ENCODE data around the gene RFLNA.

RFLNA gene

DNA sequence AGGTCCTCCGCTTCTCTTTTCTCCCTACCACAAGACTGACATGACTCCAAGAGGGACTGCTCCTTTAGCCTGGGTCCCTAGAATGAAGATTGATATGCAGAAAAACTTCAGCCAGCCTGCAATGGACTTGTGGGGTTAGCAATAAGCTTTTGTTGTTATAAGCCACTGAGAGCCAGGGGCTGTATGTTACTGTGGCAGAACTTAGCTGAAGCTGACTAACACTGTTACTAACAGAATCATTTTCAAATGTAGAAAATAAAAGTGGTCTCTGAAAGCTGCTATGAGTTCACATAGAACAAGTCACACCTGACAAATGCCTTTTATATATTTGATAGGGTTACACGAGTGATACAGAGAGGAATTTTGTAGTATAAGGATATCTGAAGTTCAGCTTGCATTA is 13.6 kb upstream of the RFLNA start:
- no peaks in the 10 kb centered on the region for H3F3A ChIP-seq (ENCODE audit: insufficient read depth, low read length)
- H3K9ac ChIP-seq (ENCODE audit: low read length) = no peak overlapping the region
- H3K9me3 ChIP-seq (ENCODE audit: low read length) = no peaks in the 10 kb centered on the region
- no peaks in the 10 kb centered on the region for H3K9me2 ChIP-seq (ENCODE audit: low read depth, low read length)
- no peak for TF ChIP-seq EZH2 (IDR thresholded peaks at IDR 0.05; ENCODE audit: borderline replicate concordance, low read length)
- TF ChIP-seq CTCF (IDR thresholded peaks at IDR 0.05; ENCODE audit: low read length) = no peak
- no peak overlapping the region for H2AFZ ChIP-seq (ENCODE audit: low read length)
- peaks cover 4% of the 10 kb centered on the region; the same call in 1 of the 2 replicates for H3K27me3 ChIP-seq (ENCODE audit: insufficient read depth, low read length)
- no peak overlapping the region for H3K4me3 ChIP-seq (ENCODE audit: low read depth, low read length, poor library complexity, severe bottlenecking)
- H3K79me2 ChIP-seq (ENCODE audit: insufficient read depth, low read length) = no peaks in the 10 kb centered on the region
- no peaks in the 10 kb centered on the region for H3K4me1 ChIP-seq (ENCODE audit: insufficient read depth, low read length, severe bottlenecking)
- H3K36me3 ChIP-seq (ENCODE audit: insufficient read depth, low read length) = no peaks in the 10 kb centered on the region
- H3K27ac ChIP-seq (ENCODE audit: low read depth, low read length, poor library complexity, severe bottlenecking) = no peak overlapping the region
- H3K4me2 ChIP-seq (ENCODE audit: low read length) = no peak overlapping the region
- H4K20me1 ChIP-seq (ENCODE audit: insufficient read depth, low read length) = no peaks in the 10 kb centered on the region

DNA sequence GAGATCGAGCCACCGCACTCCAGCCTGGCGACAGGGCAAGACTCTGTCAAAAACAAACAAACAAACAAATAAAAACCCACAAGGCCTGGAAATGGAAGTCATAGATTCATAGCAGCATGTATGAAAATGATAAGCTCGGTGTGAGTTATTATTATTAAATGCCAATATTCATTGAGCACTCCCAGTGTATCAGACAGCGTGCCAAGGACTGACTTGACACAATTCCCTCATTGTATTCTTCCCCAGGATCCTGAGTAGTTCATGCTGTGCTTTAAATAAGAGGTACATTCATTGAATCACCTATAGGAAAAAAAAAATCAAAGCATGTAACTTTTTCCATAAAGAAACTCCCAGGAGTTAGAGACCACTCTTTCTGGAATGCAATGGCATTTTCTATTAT is 12.6 kb upstream of the RFLNA start:
- Histone ChIP-seq H3K9me2 (ENCODE audit: low read depth, low read length) (no peaks in the 10 kb centered on the region), H3K4me1 (ENCODE audit: insufficient read depth, low read length, severe bottlenecking) (no peaks in the 10 kb centered on the region), H3K9ac (ENCODE audit: low read length) (no peak overlapping the region), H2AFZ (ENCODE audit: low read length) (no peak overlapping the region), H3K4me3 (ENCODE audit: low read depth, low read length, poor library complexity, severe bottlenecking) (no peak overlapping the region), H3K79me2 (ENCODE audit: insufficient read depth, low read length) (no peaks in the 10 kb centered on the region), H3F3A (ENCODE audit: insufficient read depth, low read length) (no peaks in the 10 kb centered on the region), H3K9me3 (ENCODE audit: low read length) (no peaks in the 10 kb centered on the region), H4K20me1 (ENCODE audit: insufficient read depth, low read length) (no peaks in the 10 kb centered on the region), H3K4me2 (ENCODE audit: low read length) (no peak overlapping the region), H3K36me3 (ENCODE audit: insufficient read depth, low read length) (no peaks in the 10 kb centered on the region), H3K27me3 (ENCODE audit: insufficient read depth, low read length) (peaks cover 4% of the 10 kb centered on the region; the same call in 1 of the 2 replicates), H3K27ac (ENCODE audit: low read depth, low read length, poor library complexity, severe bottlenecking) (no peak overlapping the region)
- TF ChIP-seq EZH2 (IDR thresholded peaks at IDR 0.05; ENCODE audit: borderline replicate concordance, low read length) (no peak), CTCF (IDR thresholded peaks at IDR 0.05; ENCODE audit: low read length) (no peak)

DNA sequence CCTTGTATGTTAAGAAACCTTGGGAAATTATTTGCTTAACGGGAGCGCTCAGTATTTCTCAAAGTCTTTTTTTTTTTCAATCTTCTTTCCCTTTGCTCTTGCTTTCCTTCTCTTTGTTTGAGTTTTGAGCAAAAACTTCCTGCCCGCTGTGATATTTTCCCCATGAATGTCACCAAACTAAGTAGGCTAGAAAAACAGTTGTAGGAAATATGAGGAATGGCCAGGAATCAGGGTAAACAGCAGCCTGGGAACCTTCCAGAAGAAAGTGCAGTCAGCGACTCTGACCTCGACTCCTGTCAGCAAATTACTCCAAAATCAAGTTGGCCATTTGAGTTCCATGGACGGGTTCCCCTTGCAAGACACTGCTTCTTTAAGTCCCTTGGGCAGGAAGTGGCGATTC is 11.6 kb upstream of the RFLNA start:
- Histone ChIP-seq H3K79me2 (ENCODE audit: insufficient read depth, low read length) (no peaks in the 10 kb centered on the region), H3K27ac (ENCODE audit: low read depth, low read length, poor library complexity, severe bottlenecking) (no peak overlapping the region), H3K4me2 (ENCODE audit: low read length) (no peak overlapping the region), H3K9me2 (ENCODE audit: low read depth, low read length) (no peaks in the 10 kb centered on the region), H3K4me1 (ENCODE audit: insufficient read depth, low read length, severe bottlenecking) (no peaks in the 10 kb centered on the region), H3F3A (ENCODE audit: insufficient read depth, low read length) (no peaks in the 10 kb centered on the region), H3K36me3 (ENCODE audit: insufficient read depth, low read length) (no peaks in the 10 kb centered on the region), H2AFZ (ENCODE audit: low read length) (no peak overlapping the region), H3K9ac (ENCODE audit: low read length) (no peak overlapping the region), H4K20me1 (ENCODE audit: insufficient read depth, low read length) (no peaks in the 10 kb centered on the region), H3K27me3 (ENCODE audit: insufficient read depth, low read length) (peaks cover 4% of the 10 kb centered on the region; the same call in 1 of the 2 replicates), H3K4me3 (ENCODE audit: low read depth, low read length, poor library complexity, severe bottlenecking) (no peak overlapping the region), H3K9me3 (ENCODE audit: low read length) (no peaks in the 10 kb centered on the region)
- no peak for TF ChIP-seq EZH2 (IDR thresholded peaks at IDR 0.05; ENCODE audit: borderline replicate concordance, low read length)
- TF ChIP-seq CTCF (IDR thresholded peaks at IDR 0.05; ENCODE audit: low read length) = no peak
